Measurements from ENCODE around the gene OVAAL. TPM values are rescaled to one million over a fixed set of nuclear protein-coding genes. Genes with fewer than 3 reads are reported as not detected.

Gene OVAAL
- total RNA-seq, 4 donors from 2014 or later: not detected

GRCh38 chr1:180577361-180577760 is 18.6 kb downstream of the OVAAL start:
- TF ChIP-seq POLR2A (IDR thresholded peaks at IDR 0.05) (no peak), CTCF (IDR thresholded peaks at IDR 0.05) (no peak)
- WGBS, 2 donors: 52 to 57% methylated on average over 3 of the region's 3 CpGs
- no peak overlapping the region for H3K4me3 ChIP-seq (ENCODE audit: low read depth, poor library complexity, severe bottlenecking)
- intact Hi-C loops (cut with DNase I; ENCODE audit: low total_unique reads): no loop called here
- no peak for DNase-seq (ENCODE audit: low spot score in 2 of 2)

- WGBS, 2 donors: 78 to 81% methylated on average over 6 of the region's 6 CpGs
- no peak for DNase-seq (ENCODE audit: low spot score in 2 of 2)
- TF ChIP-seq POLR2A (IDR thresholded peaks at IDR 0.05): no peak
- TF ChIP-seq CTCF (IDR thresholded peaks at IDR 0.05): no peak
- no peak overlapping the region for H3K4me3 ChIP-seq (ENCODE audit: low read depth, poor library complexity, severe bottlenecking)
- intact Hi-C loops (cut with DNase I; ENCODE audit: low total_unique reads): no loop called here
Observed at GRCh38 chr1:180579961-180580611, 21.3 kb downstream of the OVAAL start.

- intact Hi-C loops (cut with DNase I; ENCODE audit: low total_unique reads): no loop called here
Observed at GRCh38 chr1:180581635-180582039, 22.9 kb downstream of the OVAAL start.

GRCh38 chr1:180584869-180585268 is 26.1 kb downstream of the OVAAL start:
- no peak for DNase-seq (ENCODE audit: low spot score in 2 of 2)
- no peak for TF ChIP-seq POLR2A (IDR thresholded peaks at IDR 0.05)
- no peak for TF ChIP-seq CTCF (IDR thresholded peaks at IDR 0.05)
- WGBS, 2 donors: 58 to 74% methylated on average over 8 of the region's 8 CpGs
- intact Hi-C loops (cut with DNase I; ENCODE audit: low total_unique reads): no loop called here
- H3K4me3 ChIP-seq (ENCODE audit: low read depth, poor library complexity, severe bottlenecking): no peak overlapping the region

More at GRCh38 chr1:180581635-180582039, 22.9 kb downstream of the OVAAL start:
- DNase-seq (ENCODE audit: low spot score in 2 of 2): no peak
- no peak overlapping the region for H3K4me3 ChIP-seq (ENCODE audit: low read depth, poor library complexity, severe bottlenecking)
- WGBS, 2 donors: 90 to 92% methylated on average over 1 of the region's 1 CpG
- TF ChIP-seq POLR2A (IDR thresholded peaks at IDR 0.05) (no peak), CTCF (IDR thresholded peaks at IDR 0.05) (no peak)

- no peak for DNase-seq (ENCODE audit: low spot score in 2 of 2)
- no peak overlapping the region for H3K4me3 ChIP-seq (ENCODE audit: low read depth, poor library complexity, severe bottlenecking)
- WGBS, 2 donors: 69 to 75% methylated on average over 4 of the region's 4 CpGs
- intact Hi-C loops (cut with DNase I; ENCODE audit: low total_unique reads): no loop called here
- TF ChIP-seq CTCF (IDR thresholded peaks at IDR 0.05) (no peak), POLR2A (IDR thresholded peaks at IDR 0.05) (no peak)
Observed at GRCh38 chr1:180585994-180586359, 27.2 kb downstream of the OVAAL start.

GRCh38 chr1:180586671-180587155 is 27.9 kb downstream of the OVAAL start:
- intact Hi-C loops (cut with DNase I; ENCODE audit: low total_unique reads): no loop called here
- WGBS, 2 donors: 13 to 28% methylated on average over 1 of the region's 1 CpG

More at GRCh38 chr1:180586671-180587155, 27.9 kb downstream of the OVAAL start:
- no peak for DNase-seq (ENCODE audit: low spot score in 2 of 2)
- no peak for TF ChIP-seq POLR2A (IDR thresholded peaks at IDR 0.05)
- TF ChIP-seq CTCF (IDR thresholded peaks at IDR 0.05): no peak
- no peak overlapping the region for H3K4me3 ChIP-seq (ENCODE audit: low read depth, poor library complexity, severe bottlenecking)

Measured in lower leg skin (tissue), 4 donors.